Posterior cingulate gyrus (tissue), 11 donors: ENCODE results near the gene ZMYND12.

Experiments used
- DNase-seq, 10 donors: peaks; one replicate each; pipeline versions ENCODE4 v3.0.0 to v3.0.0-alpha.2; 2020 to 2021; ENCODE audit warnings: mixed read lengths in 3 of 10
- intact Hi-C: fragments of 100-400 bp; cut with DNase I; formaldehyde crosslinking; loops from one replicate; pipeline ENCODE4 v1.15.1; 2023

ZMYND12 gene

DNA sequence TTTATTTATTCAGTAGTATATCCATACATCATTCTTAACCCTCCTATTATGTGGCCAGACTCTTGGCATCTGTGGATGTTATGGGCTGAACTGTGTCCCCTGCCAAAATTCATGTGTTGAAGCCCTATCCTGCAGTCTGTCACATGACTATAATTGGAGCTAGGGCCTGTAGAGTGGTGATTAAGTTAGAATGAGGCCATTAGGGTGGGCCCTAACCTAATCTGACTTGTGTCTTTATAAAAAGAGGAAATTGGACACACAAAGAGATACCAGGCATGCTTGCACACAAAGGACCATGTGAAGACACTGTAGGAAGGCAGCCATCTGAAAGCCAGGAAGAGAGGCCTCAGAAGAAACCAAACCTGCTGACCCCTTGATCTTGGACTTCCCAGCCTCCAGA, 6.6 kb downstream of the ZMYND12 start:
- DNase-seq = no peak
- intact Hi-C loops = no loop called here

DNA sequence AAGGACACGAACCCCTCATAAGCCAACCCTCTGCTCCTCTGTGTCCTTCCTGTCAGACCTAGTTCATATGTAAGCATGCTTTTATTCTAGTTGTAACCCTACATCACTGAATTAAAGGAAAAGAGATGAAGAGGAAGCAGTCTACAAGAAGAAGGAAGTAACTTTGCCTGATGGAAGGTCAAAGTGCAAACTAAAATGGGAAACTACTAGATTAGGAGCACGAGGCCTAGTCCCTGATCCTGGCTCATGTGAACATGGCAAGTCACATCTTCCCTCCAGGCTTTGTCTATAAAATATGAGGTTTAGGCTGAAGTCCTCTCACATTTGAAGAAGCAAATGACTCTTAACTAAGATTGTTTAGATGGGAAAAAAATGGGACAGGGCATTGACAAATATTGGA, 13.2 kb downstream of the ZMYND12 start:
- intact Hi-C loops = no loop called here
- no peak for DNase-seq

DNA sequence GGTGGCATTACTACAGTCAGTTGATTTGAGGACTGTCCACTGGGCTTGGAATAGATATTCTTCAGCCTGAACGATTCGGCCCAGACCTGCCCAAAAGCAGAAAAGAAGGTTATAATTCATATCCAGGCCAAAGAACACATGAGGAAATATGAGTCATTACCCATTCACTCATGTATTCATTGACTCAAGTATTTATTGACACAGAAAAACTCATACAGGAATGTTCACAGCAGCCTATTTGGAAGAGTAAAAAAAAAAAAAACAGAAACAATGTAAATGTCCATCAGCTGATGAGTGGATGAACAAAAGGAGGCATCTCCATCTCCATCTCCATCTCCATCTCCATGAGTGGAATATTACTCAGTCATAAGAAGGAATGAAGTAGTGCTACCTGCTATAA, 15.9 kb downstream of the ZMYND12 start:
- no peak for DNase-seq
- intact Hi-C loops = no loop called here

DNA sequence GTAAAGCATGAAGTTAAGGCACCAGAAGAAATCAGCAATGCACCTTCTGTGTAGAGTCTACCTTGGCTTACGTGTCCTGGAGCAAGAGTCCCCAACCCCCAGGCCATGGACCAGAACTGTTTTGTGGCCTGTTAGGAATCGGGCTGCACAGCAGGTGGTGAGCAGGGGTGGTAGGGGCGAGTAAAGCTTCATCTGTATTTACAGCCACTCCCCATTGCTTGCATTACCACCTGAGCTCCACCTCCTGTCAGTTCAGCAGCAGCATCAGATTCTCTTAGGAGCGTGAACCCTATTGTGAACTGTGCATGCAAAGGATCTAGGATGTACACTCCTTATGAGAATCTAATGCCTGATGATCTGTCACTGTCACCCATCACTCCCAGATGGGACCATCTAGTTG, 21.5 kb downstream of the ZMYND12 start:
- DNase-seq = no peak
- intact Hi-C loops = no loop called here

DNA sequence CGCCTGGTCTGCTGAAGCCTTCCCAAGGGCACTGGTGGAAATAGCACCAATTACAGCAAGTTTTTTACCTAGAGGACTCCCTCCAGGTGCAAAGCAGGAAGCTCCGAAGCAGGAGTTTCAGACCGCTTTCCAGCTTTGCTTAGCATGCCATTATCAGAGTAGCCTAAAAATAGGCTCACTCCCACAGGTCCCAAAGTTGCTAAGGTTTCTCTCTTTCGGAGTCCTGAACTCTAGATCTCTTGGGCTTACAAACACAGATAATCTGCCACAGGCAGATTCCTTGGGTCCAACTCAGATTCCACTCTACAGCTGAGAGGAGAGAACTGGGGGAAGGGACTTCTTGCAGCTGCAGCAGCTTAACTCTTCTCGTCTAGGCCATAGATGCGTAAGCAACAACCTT, 22.5 kb downstream of the ZMYND12 start:
- intact Hi-C loops = no loop called here
- DNase-seq = no peak

DNA sequence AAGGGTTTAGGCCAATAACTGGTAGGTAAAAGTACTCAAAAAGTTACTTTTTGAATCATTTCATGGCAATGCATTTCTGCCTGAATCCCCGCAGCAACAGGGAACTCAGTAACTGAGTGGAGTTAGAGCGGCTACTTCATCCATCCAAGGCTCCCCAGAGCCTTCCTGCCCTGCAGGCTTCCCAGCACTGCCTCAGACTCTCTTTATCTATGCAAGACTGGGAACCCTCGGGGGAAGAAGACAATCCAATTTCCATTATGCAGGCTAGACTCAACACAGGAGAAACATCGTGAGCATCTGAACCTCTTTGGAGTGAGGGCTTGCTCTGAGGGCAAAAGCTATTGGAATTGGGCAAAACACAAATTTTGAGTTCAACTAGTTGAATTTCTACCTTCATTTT, 23.1 kb downstream of the ZMYND12 start:
- intact Hi-C loops = no loop called here
- DNase-seq = no peak

DNA sequence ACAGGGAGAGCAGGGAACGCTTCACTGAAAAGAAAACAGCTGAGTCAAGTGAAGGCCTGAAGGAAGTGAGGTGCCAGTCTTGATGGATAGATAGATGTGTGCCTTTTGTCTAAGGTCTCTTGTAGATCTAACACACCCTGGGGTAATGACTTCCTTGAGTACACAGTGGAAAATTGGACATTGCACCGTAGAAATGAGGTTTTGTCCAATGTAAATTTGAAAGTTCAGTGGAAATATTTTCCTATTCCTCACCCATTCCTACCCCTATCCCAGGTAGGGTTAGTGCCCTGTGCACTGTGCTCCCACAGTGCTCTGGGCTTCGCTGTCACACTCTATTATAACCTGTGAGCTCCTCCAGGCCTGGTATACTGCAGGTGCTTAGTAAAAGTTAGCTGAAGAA, 24.3 kb downstream of the ZMYND12 start:
- intact Hi-C loops = no loop called here
- DNase-seq = no peak

DNA sequence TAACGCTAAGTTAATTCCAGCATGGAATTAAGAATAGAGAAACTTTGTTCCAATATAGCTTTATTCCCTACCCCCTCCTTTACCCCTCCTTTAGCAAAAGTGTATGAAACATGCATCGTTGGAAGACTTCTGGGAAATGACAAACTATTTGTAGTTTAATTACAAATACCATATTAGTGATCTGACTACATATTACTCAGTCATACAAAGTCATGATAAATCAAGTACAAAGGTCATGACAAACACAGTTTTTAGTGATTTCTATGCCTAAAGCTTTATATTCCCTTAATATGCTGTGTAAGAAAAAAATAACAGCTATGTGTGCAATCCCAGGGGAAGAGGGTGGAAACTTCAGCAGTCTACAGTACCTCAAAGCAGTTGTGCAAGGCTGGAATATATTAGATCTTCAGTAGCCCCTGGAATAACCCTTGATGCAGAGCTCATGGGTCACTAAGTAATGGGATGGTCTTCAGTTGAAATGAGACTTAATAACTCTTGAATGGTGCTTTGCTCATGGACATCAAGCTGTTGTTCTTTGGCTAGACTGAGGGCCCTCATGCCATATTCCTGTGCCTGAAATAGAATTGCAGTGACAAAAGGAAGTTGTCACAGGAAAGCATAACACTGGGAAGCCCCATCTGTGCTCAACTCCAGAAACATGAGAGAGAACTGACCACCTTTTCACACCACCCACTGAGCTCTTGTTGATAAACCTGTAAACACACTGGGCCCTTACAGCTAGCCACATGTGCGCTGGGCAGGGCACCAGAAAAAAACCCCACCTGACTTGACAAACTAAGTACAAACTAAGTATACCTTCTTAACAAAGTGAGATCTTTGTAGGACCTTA, 25.3 kb downstream of the ZMYND12 start:
- intact Hi-C loops = no loop called here
- DNase-seq = no peak

DNA sequence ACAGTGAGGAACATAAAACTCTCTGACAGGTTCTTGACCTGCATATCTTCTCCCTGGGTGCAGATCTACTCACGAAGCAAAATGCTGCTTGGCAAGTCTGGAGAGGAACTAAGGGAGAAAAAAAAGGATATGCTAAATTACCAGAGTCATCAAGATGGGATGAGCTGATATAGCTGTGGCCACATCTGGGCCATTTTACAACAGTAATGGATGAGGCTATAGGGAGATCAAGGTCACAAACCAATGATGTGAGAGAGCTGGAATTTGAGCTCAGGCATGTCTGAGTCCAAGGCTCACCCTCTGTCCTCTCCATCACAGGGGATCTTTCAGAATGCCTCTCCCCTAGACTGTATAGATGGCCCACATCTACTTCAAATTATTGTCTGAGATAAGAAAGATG, 26.2 kb downstream of the ZMYND12 start:
- intact Hi-C loops = no loop called here
- no peak for DNase-seq

DNA sequence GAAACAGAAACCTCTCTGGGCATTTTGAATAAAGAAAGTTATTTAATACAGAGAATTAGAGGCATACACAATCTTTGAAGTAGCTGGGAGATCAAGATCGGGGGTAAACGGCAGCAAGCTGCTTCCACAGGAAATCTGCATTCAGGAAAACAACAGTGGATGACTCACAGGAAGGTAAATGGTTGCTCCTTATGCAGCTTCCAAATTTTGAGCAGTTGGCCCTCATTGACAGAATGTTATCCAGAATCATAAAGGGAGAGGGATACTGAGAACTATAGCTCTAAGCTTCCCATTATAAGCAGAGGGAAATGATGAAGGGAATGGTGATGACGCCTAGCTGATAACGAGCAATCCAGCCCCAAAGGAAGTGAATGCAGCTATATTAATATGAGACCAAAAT, 28.6 kb downstream of the ZMYND12 start:
- intact Hi-C loops = no loop called here
- no peak for DNase-seq

DNA sequence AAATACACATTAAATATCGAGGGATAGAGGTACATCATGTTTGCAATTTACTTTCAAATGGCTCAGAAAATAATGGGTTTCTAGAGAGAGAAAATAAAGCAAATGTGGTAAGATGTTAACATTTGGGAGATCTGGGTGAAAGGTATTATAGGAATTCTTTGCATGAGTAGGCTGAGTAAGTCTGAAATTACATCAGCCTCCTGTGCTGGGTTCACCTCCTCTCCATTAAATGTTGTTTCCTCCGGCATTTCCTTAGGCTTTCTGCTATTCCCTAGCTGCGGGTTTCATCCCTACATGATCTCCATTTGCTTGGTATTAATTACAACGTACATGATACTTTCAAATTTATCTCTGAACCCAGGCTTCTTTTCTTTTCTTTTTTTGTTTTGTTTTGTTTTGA, 31.6 kb downstream of the ZMYND12 start:
- intact Hi-C loops = no loop called here
- no peak for DNase-seq

DNA sequence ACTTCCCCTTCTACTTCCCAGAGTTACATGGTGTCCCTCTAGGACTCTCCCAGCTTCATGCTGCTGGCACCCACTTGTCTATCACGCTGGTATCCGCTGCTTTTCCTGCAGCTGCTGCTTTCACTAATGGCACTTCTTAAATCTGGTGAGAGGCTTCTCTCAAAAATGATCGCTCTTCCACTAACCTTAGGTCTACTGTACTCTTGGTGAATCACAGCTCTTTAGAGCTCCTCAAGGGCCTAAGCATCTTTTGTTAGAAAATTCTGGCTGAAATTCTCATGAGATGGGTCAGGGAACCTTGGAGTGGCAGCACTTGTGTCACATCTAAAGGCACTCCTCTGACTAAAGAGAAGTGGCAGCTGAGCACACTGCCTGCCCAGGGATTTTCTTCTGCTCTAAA, 32.1 kb downstream of the ZMYND12 start:
- no peak for DNase-seq
- intact Hi-C loops = no loop called here

DNA sequence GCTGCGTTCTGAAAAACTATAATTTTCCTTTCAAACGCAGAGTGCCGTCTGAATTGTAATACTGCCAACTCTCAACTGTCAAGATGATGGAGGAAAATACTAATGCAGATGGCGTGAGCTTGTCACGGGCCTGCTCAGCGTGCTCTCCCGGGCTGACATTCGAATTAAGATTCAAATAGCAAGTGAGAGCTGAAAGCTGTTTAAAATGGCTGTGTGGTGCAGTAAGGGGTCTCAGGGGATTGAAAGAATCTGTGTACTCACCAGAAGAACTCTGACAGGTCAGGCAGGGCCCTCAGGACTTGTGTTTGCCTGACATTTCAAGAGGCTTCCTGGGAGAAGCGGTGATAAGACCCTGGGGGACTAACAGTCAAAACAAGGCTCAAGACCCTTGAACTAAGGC, 33.1 kb downstream of the ZMYND12 start:
- DNase-seq = peak in 1 of 10 donors; percentile 12
- intact Hi-C loops = no loop called here

DNA sequence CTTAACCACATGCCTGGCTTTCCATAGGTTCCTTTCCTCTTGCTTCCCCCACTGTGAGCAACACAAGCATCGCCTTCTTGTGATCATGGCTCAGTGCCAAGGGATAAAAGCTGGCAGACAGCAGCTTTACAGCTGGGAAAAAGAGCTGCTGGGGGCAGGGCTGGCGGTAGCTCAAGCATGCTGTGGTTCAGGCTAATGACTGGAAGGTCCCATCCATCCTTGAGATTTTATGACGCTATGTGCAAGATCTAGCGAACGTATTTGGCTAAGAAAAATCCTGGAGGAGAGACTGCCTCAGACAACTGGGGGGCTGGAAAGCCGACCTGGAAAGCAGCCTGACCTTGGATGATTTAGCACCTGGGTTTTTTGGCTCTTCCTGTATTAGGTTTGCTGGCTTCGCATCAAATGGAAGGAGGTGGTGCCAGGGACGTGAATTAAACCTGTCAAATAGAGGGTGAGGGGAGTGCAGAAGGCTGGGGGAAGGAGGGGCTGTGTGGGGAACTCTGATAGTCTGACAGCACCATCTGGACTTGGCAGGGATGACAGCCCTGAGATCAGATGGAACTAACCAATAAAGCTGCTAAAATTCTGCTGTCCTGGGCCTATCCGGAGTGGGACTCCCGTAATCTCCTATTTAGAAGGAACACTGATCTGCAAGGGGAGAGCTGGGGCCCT, 34.8 kb downstream of the ZMYND12 start:
- intact Hi-C loops = no loop called here
- DNase-seq = peak in 9 of 10 donors; percentile 24 to 93 (median 56)

DNA sequence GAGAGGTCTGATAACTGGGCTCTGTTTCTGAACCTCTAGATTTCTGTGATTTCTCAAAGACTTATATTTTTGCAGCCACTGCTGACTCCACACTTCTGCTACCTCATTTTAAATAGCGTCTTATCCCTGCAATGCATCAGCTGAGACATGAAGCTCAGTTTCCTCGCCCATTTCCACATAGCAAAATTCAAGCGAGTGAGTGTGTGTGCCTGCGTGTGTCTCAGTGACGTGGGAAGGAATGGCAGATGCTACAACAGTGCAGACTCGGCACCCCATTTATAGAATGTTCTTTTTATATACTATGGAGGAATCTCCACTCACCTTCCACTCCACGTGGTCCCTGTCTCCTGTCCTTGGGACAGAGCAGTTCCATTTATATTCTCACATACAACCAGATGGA, 35.7 kb downstream of the ZMYND12 start:
- peak in 8 of 10 donors; percentile 23 to 89 (median 57) for DNase-seq

DNA sequence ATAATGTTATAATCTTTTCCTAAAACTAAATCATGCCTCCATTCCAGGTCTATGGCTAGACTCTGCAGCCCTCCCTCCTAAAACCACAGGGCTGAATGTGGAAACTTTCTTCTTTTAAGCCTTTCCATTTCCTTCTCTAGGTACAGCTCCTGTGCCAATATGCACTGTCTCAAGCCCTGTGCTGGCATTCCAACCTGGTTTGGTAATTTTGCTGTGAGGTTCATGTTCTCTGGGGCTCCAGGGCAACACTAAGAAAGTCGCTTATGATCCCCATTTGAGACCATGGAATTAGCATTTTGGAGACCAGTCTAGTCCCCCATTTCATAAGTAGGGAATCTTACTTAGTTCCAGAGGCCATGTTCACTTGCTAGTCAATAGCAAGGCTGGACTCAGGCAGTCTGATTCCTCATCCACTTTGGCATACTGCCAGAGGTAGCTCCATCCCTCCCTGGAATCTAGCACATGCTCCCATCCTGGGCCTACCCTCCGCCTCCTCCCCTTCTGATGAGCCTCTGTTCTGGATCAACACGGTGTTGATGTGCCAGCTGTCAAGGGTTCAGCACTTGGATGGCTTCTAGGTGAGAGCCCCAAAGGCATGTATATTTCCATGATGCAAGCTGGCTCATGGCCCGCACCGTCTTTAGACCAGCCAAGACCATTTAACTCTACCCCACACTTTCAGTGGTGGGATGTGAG, 36.5 kb downstream of the ZMYND12 start:
- DNase-seq = peak in 7 of 10 donors; percentile 13 to 81 (median 32)
- intact Hi-C loops = no loop called here

More for the DNA sequence above, 35.7 kb downstream of the ZMYND12 start:
- intact Hi-C loops = no loop called here

DNA sequence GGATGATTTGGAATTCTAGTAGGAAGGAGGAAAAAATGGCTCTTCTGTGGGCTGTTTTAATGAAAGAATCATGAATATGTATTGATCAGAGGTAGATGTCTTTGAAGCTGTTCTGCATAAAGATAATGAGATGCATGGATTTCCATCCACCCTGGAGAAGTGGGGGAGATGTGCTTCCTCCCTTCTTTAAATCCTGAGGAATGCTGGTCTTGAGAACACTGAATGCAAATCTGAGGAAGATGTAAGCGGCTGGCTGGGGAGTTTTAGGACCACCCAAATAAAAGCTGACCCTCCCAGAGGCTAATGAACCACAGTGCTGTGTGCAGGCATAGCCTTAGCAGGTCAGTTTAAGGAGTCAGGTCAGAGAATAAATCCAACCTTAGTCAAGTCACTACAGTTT, 37.3 kb downstream of the ZMYND12 start:
- intact Hi-C loops = no loop called here
- no peak for DNase-seq

DNA sequence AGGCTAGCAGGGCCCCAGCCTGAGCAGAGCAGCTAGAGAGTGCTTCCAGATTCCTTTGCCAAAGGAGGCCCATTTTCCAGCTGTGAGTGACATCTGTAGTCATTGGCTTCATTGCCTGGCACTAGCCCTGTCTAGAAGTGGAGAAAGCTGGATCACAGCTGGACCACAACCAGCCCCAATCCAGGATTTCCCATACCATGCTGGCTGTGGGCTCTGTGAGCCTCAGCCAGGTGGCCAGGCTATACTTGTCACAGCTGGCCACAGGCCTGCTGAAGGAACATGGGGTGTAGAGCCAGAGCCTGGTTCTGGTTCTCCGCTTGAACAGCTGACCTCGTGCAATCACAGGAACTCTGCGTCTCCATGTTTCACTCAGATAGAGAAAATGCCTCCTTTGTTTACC, 38.7 kb downstream of the ZMYND12 start:
- no peak for DNase-seq
- intact Hi-C loops = no loop called here

DNA sequence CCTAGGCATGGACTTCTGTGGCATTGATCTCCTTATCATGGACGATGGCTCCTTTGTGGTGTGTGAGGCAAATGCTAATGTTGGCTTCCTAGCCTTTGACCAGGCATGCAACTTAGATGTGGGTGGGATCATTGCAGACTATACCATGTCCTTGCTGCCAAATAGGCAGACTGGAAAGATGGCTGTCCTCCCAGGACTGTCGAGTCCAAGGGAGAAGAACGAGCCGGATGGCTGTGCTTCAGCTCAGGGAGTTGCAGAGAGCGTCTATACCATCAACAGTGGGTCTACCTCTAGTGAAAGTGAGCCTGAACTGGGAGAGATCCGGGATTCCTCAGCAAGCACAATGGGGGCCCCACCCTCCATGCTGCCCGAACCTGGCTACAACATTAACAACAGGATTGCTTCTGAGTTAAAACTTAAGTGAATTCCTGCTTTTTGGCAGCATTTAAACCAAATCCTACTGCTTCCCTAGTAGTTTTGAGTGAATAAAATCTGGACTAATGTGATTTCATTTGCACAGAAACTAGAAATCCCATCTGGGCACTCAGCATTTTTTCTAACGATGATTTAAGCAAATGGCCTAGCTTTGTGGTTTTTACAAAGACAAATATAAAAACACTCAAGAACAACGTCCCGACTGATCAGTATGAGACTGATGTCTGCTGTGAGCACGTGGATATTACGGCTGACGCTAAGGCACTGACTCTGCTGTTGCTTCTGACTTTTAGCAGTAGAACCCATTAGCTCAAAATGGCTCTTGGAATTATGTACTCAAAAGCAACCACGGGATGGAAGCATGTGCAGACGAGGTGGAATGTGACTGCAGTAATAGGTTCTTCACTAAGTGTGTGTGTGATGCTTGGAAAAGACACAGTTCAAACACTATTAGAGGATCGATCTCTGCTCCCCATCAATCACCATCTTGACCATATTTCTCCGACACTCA, 41.0 kb downstream of the ZMYND12 start:
- DNase-seq = no peak
- intact Hi-C loops = no loop called here

DNA sequence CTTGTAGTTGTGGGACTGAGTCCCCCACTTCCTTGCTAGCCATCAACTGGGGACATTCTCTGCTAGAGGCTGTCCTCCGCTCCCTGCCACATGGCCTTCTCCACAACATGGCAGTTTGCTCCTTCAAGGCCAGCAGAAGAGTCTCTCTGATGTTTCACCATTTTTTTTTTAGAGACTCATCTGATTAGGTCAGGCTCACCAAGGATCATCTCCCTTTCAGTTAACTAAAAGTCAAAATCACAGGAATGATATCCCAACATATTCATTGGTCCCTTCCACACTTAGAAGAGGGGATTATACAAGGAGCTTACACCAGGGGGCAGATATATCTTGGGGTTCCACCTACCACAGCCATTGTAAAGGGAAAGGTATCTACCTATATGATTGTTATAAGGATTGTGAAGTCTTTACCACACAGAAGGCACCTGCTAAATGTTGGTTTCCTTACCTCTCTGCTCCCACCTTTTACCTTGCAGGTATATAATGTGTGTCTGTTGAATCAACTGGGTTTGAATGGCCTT, 51.9 kb downstream of the ZMYND12 start:
- no peak for DNase-seq
- intact Hi-C loops = no loop called here
